Measurements from ENCODE around the gene CRNN.

Gene CRNN

GRCh38 chr1:152413909-152414308, at the start of gene CRNN:
TSS of gene CRNN (minus strand) at chr1:152414263. CDS start at chr1:152412233, 2,030 bp downstream.
- DNase-seq: no peak

- DNase-seq: no peak
Measured at GRCh38 chr1:152462636-152463035, 48.6 kb upstream of the CRNN start.

- peak in 1 of 4 experiments; percentile 24 for DNase-seq
Measured at GRCh38 chr1:152461544-152461943, 47.5 kb upstream of the CRNN start.

GRCh38 chr1:152460529-152460899, 46.5 kb upstream of the CRNN start:
- DNase-seq: no peak

GRCh38 chr1:152459596-152460528, 45.8 kb upstream of the CRNN start:
- DNase-seq: peak; percentile 29 to 63 (median 50)

- DNase-seq: peak; percentile 17 to 64 (median 48)
Measured at GRCh38 chr1:152458384-152459185, 44.5 kb upstream of the CRNN start.

- DNase-seq: no peak
Measured at GRCh38 chr1:152457561-152457960, 43.5 kb upstream of the CRNN start.

- DNase-seq: no peak
Measured at GRCh38 chr1:152457071-152457470, 43.0 kb upstream of the CRNN start.

- no peak for DNase-seq
Measured at GRCh38 chr1:152451254-152451653, 37.2 kb upstream of the CRNN start.

- no peak for DNase-seq
Measured at GRCh38 chr1:152449661-152450060, 35.6 kb upstream of the CRNN start.

- DNase-seq: no peak
Measured at GRCh38 chr1:152448496-152448895, 34.4 kb upstream of the CRNN start.

- DNase-seq: no peak
Measured at GRCh38 chr1:152448095-152448494, 34.0 kb upstream of the CRNN start.

GRCh38 chr1:152447484-152447883, 33.4 kb upstream of the CRNN start:
- DNase-seq: no peak

- DNase-seq: no peak
Measured at GRCh38 chr1:152444045-152444444, 30.0 kb upstream of the CRNN start.

GRCh38 chr1:152442765-152443164, 28.7 kb upstream of the CRNN start:
- DNase-seq: no peak

- DNase-seq: no peak
Measured at GRCh38 chr1:152442301-152442700, 28.2 kb upstream of the CRNN start.

GRCh38 chr1:152441756-152442155, 27.7 kb upstream of the CRNN start:
- DNase-seq: no peak

- DNase-seq: peak; percentile 7 to 49 (median 18)
Measured at GRCh38 chr1:152440635-152441471, 26.8 kb upstream of the CRNN start.

GRCh38 chr1:152436593-152437496, 22.8 kb upstream of the CRNN start:
- no peak for DNase-seq

- no peak for DNase-seq
Measured at GRCh38 chr1:152427458-152427857, 13.4 kb upstream of the CRNN start.

- DNase-seq: no peak
Measured at GRCh38 chr1:152426731-152427130, 12.7 kb upstream of the CRNN start.

- no peak for DNase-seq
Measured at GRCh38 chr1:152419917-152420316, 5.9 kb upstream of the CRNN start.

Measured in activated naive CD4-positive, alpha-beta T cell (primary cell).